ENCODE results near the gene TXNRD1.

DNA sequence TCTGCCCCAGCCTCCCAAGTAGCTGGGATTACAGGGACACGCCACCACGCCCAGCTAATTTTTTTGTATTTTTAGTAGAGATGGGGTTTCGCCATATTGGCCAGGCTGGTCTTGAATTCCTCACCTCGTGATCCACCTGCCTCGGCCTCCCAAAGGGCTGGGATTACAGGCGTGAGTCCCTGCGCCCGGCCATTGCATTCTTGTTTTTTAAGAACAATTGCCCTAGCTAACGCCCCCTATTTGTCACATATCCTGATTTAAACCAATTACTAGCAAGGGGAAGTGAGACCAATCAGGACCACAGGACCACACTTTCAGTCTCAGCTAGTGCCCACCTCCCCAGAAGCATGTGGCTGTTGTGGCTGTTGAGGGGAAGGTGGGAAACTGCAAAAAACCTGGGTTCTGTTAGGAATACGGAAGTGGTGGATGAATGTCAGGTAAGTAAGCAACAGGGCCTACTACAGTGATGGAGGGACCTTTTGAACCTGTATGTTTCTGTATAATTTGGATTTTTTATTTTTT, 39.8 kb upstream of the TXNRD1 start:
- TF ChIP-seq POLR2A (IDR thresholded peaks at IDR 0.05) = no peak
- TF ChIP-seq, protein P1, sequence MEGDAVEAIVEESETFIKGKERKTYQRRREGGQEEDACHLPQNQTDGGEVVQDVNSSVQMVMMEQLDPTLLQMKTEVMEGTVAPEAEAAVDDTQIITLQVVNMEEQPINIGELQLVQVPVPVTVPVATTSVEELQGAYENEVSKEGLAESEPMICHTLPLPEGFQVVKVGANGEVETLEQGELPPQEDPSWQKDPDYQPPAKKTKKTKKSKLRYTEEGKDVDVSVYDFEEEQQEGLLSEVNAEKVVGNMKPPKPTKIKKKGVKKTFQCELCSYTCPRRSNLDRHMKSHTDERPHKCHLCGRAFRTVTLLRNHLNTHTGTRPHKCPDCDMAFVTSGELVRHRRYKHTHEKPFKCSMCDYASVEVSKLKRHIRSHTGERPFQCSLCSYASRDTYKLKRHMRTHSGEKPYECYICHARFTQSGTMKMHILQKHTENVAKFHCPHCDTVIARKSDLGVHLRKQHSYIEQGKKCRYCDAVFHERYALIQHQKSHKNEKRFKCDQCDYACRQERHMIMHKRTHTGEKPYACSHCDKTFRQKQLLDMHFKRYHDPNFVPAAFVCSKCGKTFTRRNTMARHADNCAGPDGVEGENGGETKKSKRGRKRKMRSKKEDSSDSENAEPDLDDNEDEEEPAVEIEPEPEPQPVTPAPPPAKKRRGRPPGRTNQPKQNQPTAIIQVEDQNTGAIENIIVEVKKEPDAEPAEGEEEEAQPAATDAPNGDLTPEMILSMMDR (IDR thresholded peaks at IDR 0.05) = no peak

Measured in body of pancreas (tissue), 4 donors.